MM.1S (cell line): ENCODE data around the gene MAGED2.
"Not testable (repeated sequence)": the region's sequence is repeated elsewhere in the genome, so short reads cannot be mapped to it uniquely, and the experiment has no call there.

Source experiments
- DNase-seq: peaks from one replicate; pipeline ENCODE4 v3.0.0-alpha.2; 2015
- H2AFZ ChIP-seq: fragments of 300-600 bp; sonication (generic); 2 replicates; pipeline ENCODE4 v1.6.0; 2016; ENCODE audit warnings: antibody characterized with exemption, low read length
- H3F3A ChIP-seq: fragments of 300-600 bp; sonication (generic); 2 replicates; pipeline ENCODE4 v1.6.1; 2016; ENCODE audit warnings: mild to moderate bottlenecking, antibody characterized with exemption, low read length, moderate library complexity, mixed read lengths; ENCODE audit not compliant: insufficient read depth
- H3K27ac ChIP-seq: fragments of 300-600 bp; sonication (generic); 2 replicates; pipeline ENCODE4 v1.5.1; 2016; ENCODE audit warnings: mild to moderate bottlenecking, low read length
- H3K27me3 ChIP-seq: fragments of 300-600 bp; sonication (generic); replicated peaks from 2 replicates; pipeline ENCODE4 v1.6.0; 2016; ENCODE audit warnings: low read length; ENCODE audit not compliant: insufficient read depth
- H3K36me3 ChIP-seq: fragments of 300-600 bp; sonication (generic); replicated peaks from 2 replicates; pipeline ENCODE4 v1.6.1; 2016; ENCODE audit warnings: mild to moderate bottlenecking, low read length, mixed read lengths; ENCODE audit not compliant: insufficient read depth
- H3K4me1 ChIP-seq: fragments of 300-600 bp; sonication (generic); 2 replicates; pipeline ENCODE4 v1.6.1; 2016; ENCODE audit warnings: low read length, mixed read lengths
- H3K4me2 ChIP-seq: fragments of 300-600 bp; sonication (generic); 2 replicates; pipeline ENCODE4 v1.6.0; 2016; ENCODE audit warnings: low read depth, low read length
- H3K4me3 ChIP-seq: fragments of 300-600 bp; sonication (generic); 2 replicates; pipeline ENCODE4 v1.5.1; 2016; ENCODE audit warnings: low read length, mixed read lengths
- H3K79me2 ChIP-seq: fragments of 300-600 bp; sonication (generic); 2 replicates; pipeline ENCODE4 v1.6.1; 2016; ENCODE audit warnings: mixed run types, low read length, mixed read lengths
- H3K9ac ChIP-seq: fragments of 300-600 bp; sonication (generic); 2 replicates; pipeline ENCODE4 v1.6.1; 2016; ENCODE audit warnings: low read length, mixed read lengths
- H3K9me2 ChIP-seq: fragments of 300-600 bp; sonication (generic); replicated peaks from 2 replicates; pipeline ENCODE4 v1.6.1; 2016; ENCODE audit warnings: mild to moderate bottlenecking, low read length, mixed read lengths; ENCODE audit not compliant: insufficient read depth
- H3K9me3 ChIP-seq: fragments of 300-600 bp; sonication (generic); replicated peaks from 2 replicates; pipeline ENCODE4 v1.6.1; 2016; ENCODE audit warnings: mild to moderate bottlenecking, low read length, mixed read lengths; ENCODE audit not compliant: insufficient read depth
- H4K20me1 ChIP-seq: fragments of 300-600 bp; sonication (generic); 2 replicates; pipeline ENCODE4 v1.6.1; 2016; ENCODE audit warnings: mild to moderate bottlenecking, low read length, moderate library complexity, mixed read lengths; ENCODE audit not compliant: insufficient read depth
- CTCF ChIP-seq: fragments of 300-600 bp; sonication (generic); IDR thresholded peaks from 2 replicates; pipeline ENCODE4 v1.5.1; 2016; ENCODE audit warnings: antibody characterized with exemption, low read length, mixed read lengths
- EZH2 ChIP-seq: fragments of 300-600 bp; sonication (generic); optimal IDR thresholded peaks from 2 replicates; pipeline ENCODE3; 2017; ENCODE audit warnings: low read depth, mild to moderate bottlenecking, antibody characterized with exemption, low read length, mixed read lengths
- EZH2phosphoT487 ChIP-seq: fragments of 300-600 bp; sonication (generic); IDR thresholded peaks from 2 replicates; pipeline ENCODE4 v1.6.1; 2018; ENCODE audit warnings: antibody characterized with exemption, low read length

MAGED2 gene

GRCh38 chrX:54843050-54843449 is 35.5 kb downstream of the MAGED2 start:
- DNase-seq = no peak
- no peaks in the 10 kb centered on the region for H3K4me1 ChIP-seq
- no peaks in the 10 kb centered on the region for H3K36me3 ChIP-seq
- H3K9me2 ChIP-seq = no peaks in the 10 kb centered on the region
- no peaks in the 10 kb centered on the region for H3K79me2 ChIP-seq
- H3K27me3 ChIP-seq = no peaks in the 10 kb centered on the region
- H3K4me2 ChIP-seq = no peak overlapping the region
- 0 out of 2 replicates have a peak, but pooled peaks cover 3% of the 10 kb centered on the region for H3K9me3 ChIP-seq
- H3F3A ChIP-seq = no peaks in the 10 kb centered on the region
- no peaks in the 10 kb centered on the region for H4K20me1 ChIP-seq
- no peak overlapping the region for H3K27ac ChIP-seq
- TF ChIP-seq CTCF = no peak
- no peak for TF ChIP-seq EZH2
- TF ChIP-seq EZH2phosphoT487 = no peak
- H2AFZ ChIP-seq = no peak overlapping the region
- H3K9ac ChIP-seq = no peak overlapping the region
- H3K4me3 ChIP-seq = no peak overlapping the region

- not testable (repeated sequence) for DNase-seq, H3K36me3 ChIP-seq, H3K9me3 ChIP-seq, H3K9ac ChIP-seq, H3K4me1 ChIP-seq, H2AFZ ChIP-seq, H3K27ac ChIP-seq, H3K27me3 ChIP-seq, H3K9me2 ChIP-seq, H4K20me1 ChIP-seq, H3F3A ChIP-seq, H3K79me2 ChIP-seq, H3K4me2 ChIP-seq, H3K4me3 ChIP-seq
These were observed 40.2 kb downstream of the MAGED2 start for GRCh38 chrX:54847700-54848099.

GRCh38 chrX:54865208-54865607 is 57.7 kb downstream of the MAGED2 start:
- Histone ChIP-seq H3K9me2 (no peaks in the 10 kb centered on the region), H3K9me3 (no peaks in the 10 kb centered on the region), H3K79me2 (no peaks in the 10 kb centered on the region), H3K4me3 (no peak overlapping the region), H2AFZ (no peak overlapping the region), H3F3A (no peaks in the 10 kb centered on the region), H3K36me3 (no peaks in the 10 kb centered on the region), H3K4me1 (no peaks in the 10 kb centered on the region), H3K27ac (no peak overlapping the region), H4K20me1 (no peaks in the 10 kb centered on the region), H3K9ac (no peak overlapping the region), H3K27me3 (no peaks in the 10 kb centered on the region), H3K4me2 (no peak overlapping the region)
- no peak for DNase-seq
- TF ChIP-seq EZH2phosphoT487 = no peak
- TF ChIP-seq EZH2 = no peak
- no peak for TF ChIP-seq CTCF
